K562 (cell line): ENCODE results near the gene PDE11A. TPM values are rescaled to one million over a fixed set of nuclear protein-coding genes. Genes with fewer than 3 reads are reported as not detected.

ENCODE experiments used
- ATAC-seq: fragments of 200-7000 bp; cut with Tn5 transposase; 3 replicates; pipeline ENCODE4 v1.9.1; 2020; ENCODE audit warnings: moderate library complexity
- BruUV-seq: library from RNA; stranded (reverse); fragments of 400-500 nt; replicated peaks from 2 replicates; lab custom pipeline; 2021; lab: Mats Ljungman, UMichigan
- CTCF ChIA-PET: fragments of 300-600 bp; formaldehyde crosslinking; extraction: SDS; loops from one replicate; lab custom pipeline; 2021; ENCODE audit warnings: low intra/inter-chr PET ratio; lab: Yijun Ruan, JAX
- POLR2A ChIA-PET: fragments of 300-600, 350-650 bp; sonication (Branson Sonifier 250); formaldehyde crosslinking; extraction: SDS; loops from one replicate; lab custom pipeline; 2021; ENCODE audit warnings: antibody characterized with exemption, inconsistent platforms; lab: Yijun Ruan, JAX
- DNase-seq, 4 experiments: peaks; one replicate each; pipeline versions ENCODE4 v3.0.0 to v3.0.0-alpha.2; 2011 to 2018; ENCODE audit warnings: low spot score in 3 of 4, mixed read lengths in 3 of 4; ENCODE audit errors: extremely low read depth in 1 of 4
- FAIRE-seq: peaks from 2 replicates; lab custom pipeline; 2011; peaks lifted over from hg19 to GRCh38; lab: Jason Lieb, UNC
- H2AFZ ChIP-seq: 2 replicates; pipeline ENCODE4 v1.6.0; 2011; ENCODE audit warnings: low read depth, low read length, control low read depth, inconsistent platforms
- H3K27ac ChIP-seq: fragments of 200-600 bp; 3 replicates; pipeline ENCODE4 v1.8.0; 2011; ENCODE audit warnings: low read depth, mild to moderate bottlenecking, control low read depth, inconsistent platforms, low read length, moderate library complexity, mixed read lengths; ENCODE audit errors: extremely low read depth
- H3K27me3 ChIP-seq, 2 experiments: fragments of 300-600 bp in 1 of 2; 2 replicates in 1 of 2; 3 replicates in 1 of 2; pipeline versions ENCODE4 v1.6.0 to v1.8.0; 2011; ENCODE audit warnings: inconsistent platforms in 2 of 2, low read length in 2 of 2, mild to moderate bottlenecking in 1 of 2, mixed read lengths in 1 of 2, moderate library complexity in 1 of 2; ENCODE audit not compliant: control insufficient read depth in 2 of 2, insufficient read depth in 2 of 2
- H3K36me3 ChIP-seq: fragments of 300-600 bp; 3 replicates; pipeline ENCODE4 v1.8.0; 2011; ENCODE audit warnings: mild to moderate bottlenecking, low read length, inconsistent platforms; ENCODE audit not compliant: control insufficient read depth, insufficient read depth
- H3K4me1 ChIP-seq, 2 experiments: fragments of 200-600 bp in 1 of 2; replicated peaks in 1 of 2; 2 replicates in 1 of 2; 3 replicates in 1 of 2; pipeline versions ENCODE4 v1.5.1 to v1.8.0; 2011; ENCODE audit warnings: inconsistent platforms in 2 of 2, low read length in 2 of 2, mild to moderate bottlenecking in 1 of 2, mixed read lengths in 1 of 2, moderate library complexity in 1 of 2; ENCODE audit not compliant: control insufficient read depth in 2 of 2, insufficient read depth in 2 of 2
- H3K4me2 ChIP-seq: 2 replicates; pipeline ENCODE4 v1.6.1; 2011; ENCODE audit warnings: low read length, control low read depth, inconsistent platforms, mixed read lengths; ENCODE audit not compliant: insufficient read depth
- H3K4me3 ChIP-seq: fragments of 200-600 bp; sonication (generic), shearing (Covaris generic); 2 replicates; pipeline ENCODE4 v1.5.1; 2016; ENCODE audit warnings: control low read depth, inconsistent platforms
- H3K79me2 ChIP-seq: fragments of 200-600 bp; 3 replicates; pipeline ENCODE4 v1.8.0; 2011; ENCODE audit warnings: low read length, inconsistent platforms; ENCODE audit not compliant: control insufficient read depth, insufficient read depth
- H3K9ac ChIP-seq, 2 experiments: 2 replicates each; pipeline versions ENCODE4 v1.6.0 to v1.6.1; 2011; ENCODE audit warnings: low read depth in 2 of 2, low read length in 2 of 2, control low read depth in 1 of 2, inconsistent platforms in 1 of 2, mild to moderate bottlenecking in 1 of 2, mixed read lengths in 1 of 2; ENCODE audit not compliant: insufficient read depth in 1 of 2
- H3K9me1 ChIP-seq: one replicate; pipeline ENCODE4 v1.6.0; 2011; ENCODE audit warnings: inconsistent platforms, mild to moderate bottlenecking, low read length, moderate library complexity; ENCODE audit not compliant: control insufficient read depth, insufficient read depth
- H3K9me3 ChIP-seq: replicated peaks from 2 replicates; pipeline ENCODE4 v1.5.1; 2011; ENCODE audit warnings: low read depth, low read length, inconsistent platforms; ENCODE audit not compliant: control insufficient read depth, insufficient read depth
- H4K20me1 ChIP-seq: replicated peaks from 2 replicates; pipeline ENCODE4 v1.6.1; 2011; ENCODE audit warnings: low read length, inconsistent platforms, mixed read lengths; ENCODE audit not compliant: control insufficient read depth, insufficient read depth
- CHCHD3 ChIP-seq: fragments of 250-450 bp; sonication (Bioruptor Pico); IDR thresholded peaks from 2 replicates; pipeline ENCODE4 v2.1.2; 2022; ENCODE audit warnings: mild to moderate bottlenecking
- POLR2AphosphoS2 ChIP-seq: IDR thresholded peaks from 2 replicates; pipeline ENCODE4 v1.6.1; 2012; ENCODE audit warnings: low read length, improper control_type of control experiment
- PRPF4 ChIP-seq: fragments of 200-400 bp; formaldehyde crosslinking; IDR thresholded peaks from one replicate; pipeline ENCODE4 v1.6.1; 2017; ENCODE audit warnings: low read length, low read depth, mild to moderate bottlenecking; ENCODE audit not compliant: insufficient read depth, poor library complexity, severe bottlenecking
- SIN3B ChIP-seq: fragments of 450-650 bp; IDR thresholded peaks from 2 replicates; pipeline ENCODE4 v1.6.1; 2017; ENCODE audit warnings: low read depth, mild to moderate bottlenecking, moderate library complexity
- SP2 ChIP-seq: IDR thresholded peaks from 2 replicates; pipeline ENCODE4 v1.6.1; 2011; ENCODE audit warnings: mild to moderate bottlenecking, low read depth, low read length, moderate library complexity; ENCODE audit not compliant: poor library complexity, severe bottlenecking; ENCODE audit errors: extremely low read depth
- SRSF1 ChIP-seq: fragments of 200-400 bp; formaldehyde crosslinking; IDR thresholded peaks from 2 replicates; pipeline ENCODE4 v1.6.1; 2017; ENCODE audit warnings: mild to moderate bottlenecking, low read depth, low read length, moderate library complexity
- ZNF174 ChIP-seq: fragments of 250-450 bp; sonication (Bioruptor Pico); IDR thresholded peaks from 2 replicates; pipeline ENCODE4 v1.4.0; 2020; ENCODE audit warnings: mild to moderate bottlenecking
- WGBS: fragments of 100-300 bp; shearing (Covaris generic); methylation state at CpG from one replicate; pipeline ENCODE4 v1.1.6; 2016; ENCODE audit warnings: low coverage, mixed read lengths; ENCODE audit not compliant: insufficient coverage; ENCODE audit errors: missing lambda C conversion rate; 5-methylcytosine and 5-hydroxymethylcytosine counted together
- in situ Hi-C: fragments of 300-500 bp; cut with MboI; formaldehyde crosslinking; loops from 4 replicates; pipeline ENCODE4 v1.15.0; 2018; ENCODE audit warnings: inconsistent platforms, mixed read lengths
- intact Hi-C: fragments of 100-400 bp; cut with micrococcal nuclease; formaldehyde crosslinking; loops from 2 replicates; pipeline ENCODE4 v1.14.2; 2022
- polyA plus RNA-seq, 8 experiments: library from polyadenylated mRNA; depleted of rRNA in 4 of 8; stranded (reverse) in 5 of 8; unstranded in 3 of 8; fragments of >200 nt; fragmentation: Nextera tagmentation in 2 of 8; fragmentation: Illumina TruSeq in 1 of 8; extraction: Ambion mirVana in 2 of 8; extraction: Trizol in 1 of 8; gene quantifications; 2 replicates each; pipeline versions ENCODE4 v1.2.1 to v1.2.3, GENCODE V29; 2011 to 2014; ENCODE audit warnings: inconsistent platforms in 1 of 8, missing spikeins in 1 of 8
- total RNA-seq, 7 experiments: library from RNA; depleted of rRNA in 6 of 7; stranded (reverse); fragments of >200 nt in 6 of 7; fragmentation: Illumina TruSeq in 2 of 7; extraction: Trizol in 2 of 7; gene quantifications; 2 replicates each; pipeline versions ENCODE4 v1.2.1 to v1.2.3, GENCODE V29; 2011 to 2021; ENCODE audit warnings: low replicate concordance in 1 of 7
- TF ChIP-seq, protein P1 (sequence below): fragments of 250-450 bp; sonication (Bioruptor Pico); IDR thresholded peaks from 2 replicates; pipeline ENCODE4 v1.4.0; 2020; ENCODE audit warnings: borderline replicate concordance
- TF ChIP-seq, protein P2 (sequence below): fragments of 450-650 bp; IDR thresholded peaks from 2 replicates; pipeline ENCODE4 v1.6.1; 2014; ENCODE audit warnings: low read depth, mild to moderate bottlenecking, moderate library complexity, borderline replicate concordance

PDE11A gene
- total and polyA plus RNA-seq, 9 of the 15 experiments (the other 6 are each of a cell fraction or from before 2014, with no cell fraction given) = 3.2 to 22.1 (median 5.7) TPM

DNA sequence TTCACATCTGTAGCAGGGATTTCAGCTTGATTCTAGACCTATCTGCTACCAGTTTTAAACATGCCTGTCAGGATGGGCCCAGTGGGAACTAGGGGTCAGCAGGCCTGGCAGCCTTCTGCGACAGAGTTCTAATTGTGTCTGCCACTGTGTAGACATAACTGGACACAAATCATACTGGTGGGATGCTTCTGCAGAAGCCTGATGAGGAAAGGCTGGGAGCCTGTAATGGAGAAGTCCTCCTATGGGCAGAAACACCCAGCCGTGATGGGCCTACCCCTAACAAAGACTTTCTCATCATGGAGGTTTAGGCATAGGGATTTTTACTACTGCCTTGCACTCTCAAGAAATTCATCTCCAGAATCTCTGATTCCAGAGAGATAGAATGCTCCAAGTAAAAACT, 166.9 kb downstream of the PDE11A start:
- in situ Hi-C loops = no loop called here
- Histone ChIP-seq H3K27ac (no peak overlapping the region), H3K9me3 (no peaks in the 10 kb centered on the region), H3K4me1 (no peaks in the 10 kb centered on the region; a peak in 1 of 5 replicates), H3K4me2 (peak overlapping the region; percentile 44), H4K20me1 (no peaks in the 10 kb centered on the region), H3K9ac (no peak overlapping the region), H3K36me3 (no peaks in the 10 kb centered on the region), H3K4me3 (no peak overlapping the region), H3K27me3 (no peaks in the 10 kb centered on the region), H3K79me2 (no peaks in the 10 kb centered on the region), H3K9me1 (no peaks in the 10 kb centered on the region), H2AFZ (peak overlapping the region; percentile 70)
- CTCF ChIA-PET = no interaction called here
- POLR2A ChIA-PET = no interaction called here
- WGBS = 11% methylated on average over 2 of the region's 2 CpGs
- TF ChIP-seq, protein P1, sequence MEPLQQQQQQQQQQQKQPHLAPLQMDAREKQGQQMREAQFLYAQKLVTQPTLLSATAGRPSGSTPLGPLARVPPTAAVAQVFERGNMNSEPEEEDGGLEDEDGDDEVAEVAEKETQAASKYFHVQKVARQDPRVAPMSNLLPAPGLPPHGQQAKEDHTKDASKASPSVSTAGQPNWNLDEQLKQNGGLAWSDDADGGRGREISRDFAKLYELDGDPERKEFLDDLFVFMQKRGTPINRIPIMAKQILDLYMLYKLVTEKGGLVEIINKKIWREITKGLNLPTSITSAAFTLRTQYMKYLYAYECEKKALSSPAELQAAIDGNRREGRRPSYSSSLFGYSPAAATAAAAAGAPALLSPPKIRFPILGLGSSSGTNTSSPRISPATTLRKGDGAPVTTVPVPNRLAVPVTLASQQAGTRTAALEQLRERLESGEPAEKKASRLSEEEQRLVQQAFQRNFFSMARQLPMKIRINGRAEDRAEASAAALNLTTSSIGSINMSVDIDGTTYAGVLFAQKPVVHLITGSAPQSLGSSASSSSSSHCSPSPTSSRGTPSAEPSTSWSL (CRISPR knock-in tag) = no peak
- TF ChIP-seq, protein P2, sequence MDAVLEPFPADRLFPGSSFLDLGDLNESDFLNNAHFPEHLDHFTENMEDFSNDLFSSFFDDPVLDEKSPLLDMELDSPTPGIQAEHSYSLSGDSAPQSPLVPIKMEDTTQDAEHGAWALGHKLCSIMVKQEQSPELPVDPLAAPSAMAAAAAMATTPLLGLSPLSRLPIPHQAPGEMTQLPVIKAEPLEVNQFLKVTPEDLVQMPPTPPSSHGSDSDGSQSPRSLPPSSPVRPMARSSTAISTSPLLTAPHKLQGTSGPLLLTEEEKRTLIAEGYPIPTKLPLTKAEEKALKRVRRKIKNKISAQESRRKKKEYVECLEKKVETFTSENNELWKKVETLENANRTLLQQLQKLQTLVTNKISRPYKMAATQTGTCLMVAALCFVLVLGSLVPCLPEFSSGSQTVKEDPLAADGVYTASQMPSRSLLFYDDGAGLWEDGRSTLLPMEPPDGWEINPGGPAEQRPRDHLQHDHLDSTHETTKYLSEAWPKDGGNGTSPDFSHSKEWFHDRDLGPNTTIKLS = no peak
- no peak for TF ChIP-seq ZNF174
- no peak for TF ChIP-seq PRPF4
- TF ChIP-seq SIN3B = no peak
- no peak for TF ChIP-seq POLR2AphosphoS2
- TF ChIP-seq CHCHD3 (CRISPR knock-in tag) = no peak
- TF ChIP-seq SP2 = no peak
- TF ChIP-seq SRSF1 = no peak
- BruUV-seq = no TSS peak
- no peak for ATAC-seq
- intact Hi-C loops = loop anchor here (1.0 to 10.0 kb wide), 4 partner anchors 77 to 197 kb away; no protein-coding TSS in a partner anchor
- DNase-seq = no peak
- peak; percentile 29 for FAIRE-seq
